HepG2 (cell line): ENCODE data around the gene SRSF3. TPM values are rescaled to one million over a fixed set of nuclear protein-coding genes. Genes with fewer than 3 reads are reported as not detected.

Experiments used
- AKNA ChIP-seq: sonication (generic); formaldehyde crosslinking; IDR thresholded peaks from 2 replicates; pipeline ENCODE4 v1.4.0; 2020; ENCODE audit warnings: missing genetic modification reagents, borderline replicate concordance
- ASH2L ChIP-seq: fragments of 300-600, 200-600 bp; sonication (generic); IDR thresholded peaks from 2 replicates; pipeline ENCODE4 v1.7.0; 2017; ENCODE audit warnings: low read depth, mild to moderate bottlenecking, moderate library complexity, mixed read lengths, low read length; ENCODE audit not compliant: insufficient read length
- MAFK ChIP-seq, 2 experiments: IDR thresholded peaks in 1 of 2; conservative IDR thresholded peaks in 1 of 2; 2 replicates each; pipeline ENCODE4 v1.6.1; 2011; ENCODE audit warnings: improper control_type of control experiment in 2 of 2, low read length in 2 of 2
- MIXL1 ChIP-seq: IDR thresholded peaks from 2 replicates; pipeline ENCODE4 v1.6.1; 2016
- REST ChIP-seq, 2 experiments: IDR thresholded peaks; 2 replicates each; pipeline ENCODE4 v1.6.1; 2011 to 2012; ENCODE audit warnings: low read length in 2 of 2, borderline replicate concordance in 1 of 2, low read depth in 1 of 2, mild to moderate bottlenecking in 1 of 2, moderate library complexity in 1 of 2
- REXO4 ChIP-seq: sonication (generic); formaldehyde crosslinking; IDR thresholded peaks from 2 replicates; pipeline ENCODE4 v1.8.0; 2022; ENCODE audit warnings: missing genetic modification reagents, mild to moderate bottlenecking, borderline replicate concordance
- SRF ChIP-seq: IDR thresholded peaks from 2 replicates; pipeline ENCODE4 v1.6.1; 2011; ENCODE audit warnings: mild to moderate bottlenecking, low read depth, low read length, moderate library complexity
- TCF7 ChIP-seq: sonication (generic); IDR thresholded peaks from 2 replicates; pipeline ENCODE4 v1.6.1; 2016; ENCODE audit warnings: antibody characterized with exemption, low read depth
- ZBTB1 ChIP-seq: sonication (generic); formaldehyde crosslinking; IDR thresholded peaks from 2 replicates; pipeline ENCODE4 v1.4.0; 2020; ENCODE audit warnings: missing genetic modification reagents, borderline replicate concordance
- ZC3H4 ChIP-seq: sonication (generic); formaldehyde crosslinking; IDR thresholded peaks from 2 replicates; pipeline ENCODE4 v1.4.0; 2020; ENCODE audit warnings: missing genetic modification reagents, borderline replicate concordance
- ZFP36L1 ChIP-seq: sonication (generic); formaldehyde crosslinking; IDR thresholded peaks from 2 replicates; pipeline ENCODE4 v1.8.0; 2022; ENCODE audit warnings: mild to moderate bottlenecking, missing genetic modification reagents, moderate library complexity
- ZNF235 ChIP-seq: sonication (generic); formaldehyde crosslinking; IDR thresholded peaks from 2 replicates; pipeline ENCODE4 v1.8.1; 2023; ENCODE audit warnings: mild to moderate bottlenecking, missing genetic modification reagents, borderline replicate concordance
- ZNF260 ChIP-seq: sonication (generic); formaldehyde crosslinking; IDR thresholded peaks from 2 replicates; pipeline ENCODE4 v1.4.0; 2020; ENCODE audit warnings: missing genetic modification reagents, low read depth, mild to moderate bottlenecking, borderline replicate concordance
- ZNF354B ChIP-seq: sonication (generic); formaldehyde crosslinking; IDR thresholded peaks from 2 replicates; pipeline ENCODE4 v1.8.0; 2022; ENCODE audit warnings: mild to moderate bottlenecking, missing genetic modification reagents
- ZNF441 ChIP-seq: sonication (generic); formaldehyde crosslinking; IDR thresholded peaks from 2 replicates; pipeline ENCODE4 v1.7.0; 2021; ENCODE audit warnings: missing genetic modification reagents, borderline replicate concordance
- ZNF546 ChIP-seq: sonication (generic); formaldehyde crosslinking; conservative IDR thresholded peaks from 2 replicates; pipeline ENCODE4 v1.8.1; 2023; ENCODE audit warnings: mild to moderate bottlenecking, missing genetic modification reagents
- ZNF547 ChIP-seq: sonication (generic); formaldehyde crosslinking; IDR thresholded peaks from 2 replicates; pipeline ENCODE4 v1.5.1; 2020; ENCODE audit warnings: mild to moderate bottlenecking, missing genetic modification reagents
- ZNF607 ChIP-seq: sonication (generic); formaldehyde crosslinking; IDR thresholded peaks from 2 replicates; pipeline ENCODE4 v1.5.1; 2020; ENCODE audit warnings: missing genetic modification reagents, mild to moderate bottlenecking, borderline replicate concordance
- ZNF746 ChIP-seq: sonication (generic); formaldehyde crosslinking; IDR thresholded peaks from 2 replicates; pipeline ENCODE4 v1.8.0; 2022; ENCODE audit warnings: mild to moderate bottlenecking, missing genetic modification reagents
- ZNF761 ChIP-seq: sonication (generic); formaldehyde crosslinking; conservative IDR thresholded peaks from 2 replicates; pipeline ENCODE4 v1.4.0; 2020; ENCODE audit warnings: mild to moderate bottlenecking, missing genetic modification reagents
- ZNF780A ChIP-seq: sonication (generic); formaldehyde crosslinking; IDR thresholded peaks from 2 replicates; pipeline ENCODE4 v1.8.0; 2022; ENCODE audit warnings: mild to moderate bottlenecking, missing genetic modification reagents, moderate library complexity
- ZNF782 ChIP-seq: sonication (generic); formaldehyde crosslinking; IDR thresholded peaks from 2 replicates; pipeline ENCODE4 v1.4.0; 2020; ENCODE audit warnings: missing genetic modification reagents, mild to moderate bottlenecking, borderline replicate concordance
- ZNF792 ChIP-seq: IDR thresholded peaks from 2 replicates; pipeline ENCODE4 v1.6.1; 2016
- polyA plus RNA-seq, 8 experiments: library from polyadenylated mRNA; depleted of rRNA in 3 of 8; stranded (reverse) in 7 of 8; unstranded in 1 of 8; fragments of >200 nt; fragmentation: Illumina TruSeq in 4 of 8; extraction: Trizol in 4 of 8; gene quantifications; 2 replicates each; pipeline versions ENCODE4 v1.2.1 to v1.2.3, GENCODE V29; 2011 to 2016; ENCODE audit warnings: low read depth in 4 of 8, missing spikeins in 1 of 8, mixed read lengths in 1 of 8; ENCODE audit not compliant: insufficient read depth in 1 of 8
- total RNA-seq, 5 experiments: library from RNA; depleted of rRNA; stranded (reverse); fragments of >200 nt; fragmentation: Illumina TruSeq; extraction: Trizol; gene quantifications; 2 replicates each; pipeline ENCODE4 v1.2.3, GENCODE V29; 2016; ENCODE audit warnings: low read depth in 1 of 5

SRSF3 gene
- total and polyA plus RNA-seq, 2 of the 13 experiments (the other 11 are each of a cell fraction or from before 2014, with no cell fraction given) = 206 to 684 TPM

- TF ChIP-seq REST (IDR thresholded peaks at IDR 0.05; ENCODE audit: borderline replicate concordance in 1 of 2, low read depth in 1 of 2, low read length in 2 of 2) = no peak
- no peak for TF ChIP-seq ZNF746 (CRISPR knock-in tag)
- no peak for TF ChIP-seq TCF7
- 0 out of 2 replicates have a peak, but pooled peaks have one; percentile 28 for TF ChIP-seq ZNF547
- no peak for TF ChIP-seq ZC3H4 (CRISPR knock-in tag)
- no peak for TF ChIP-seq REXO4
- no peak for TF ChIP-seq MIXL1 (CRISPR knock-in tag)
- TF ChIP-seq ZNF354B (CRISPR knock-in tag) = no peak
- TF ChIP-seq ZFP36L1 (CRISPR knock-in tag) = no peak
- no peak for TF ChIP-seq ZNF607
- no peak for TF ChIP-seq SRF
- no peak for TF ChIP-seq ZNF546 (CRISPR knock-in tag)
- no peak for TF ChIP-seq AKNA (CRISPR knock-in tag)
- 0 out of 2 replicates have a peak, but pooled peaks have one; percentile 49 for TF ChIP-seq ZNF235 (CRISPR knock-in tag)
- TF ChIP-seq ZNF260 = no peak
- TF ChIP-seq ZNF761 (CRISPR knock-in tag) = no peak
- no peak; the same call in 1 of the 2 replicates for TF ChIP-seq ZNF792
- peak; percentile 55; the same call in 1 of the 2 replicates for TF ChIP-seq ZNF782 (CRISPR knock-in tag)
- TF ChIP-seq ZNF780A (CRISPR knock-in tag) = no peak
- no peak for TF ChIP-seq ZBTB1
- no peak for TF ChIP-seq MAFK (conservative IDR thresholded peaks at IDR 0.05 in 1 of 2, IDR thresholded peaks at IDR 0.05 in 1 of 2; ENCODE audit: low read length in 2 of 2)
- no peak for TF ChIP-seq ZNF441 (CRISPR knock-in tag)
- TF ChIP-seq ASH2L = no peak
Measured at GRCh38 chr6:36622901-36623546, 28.9 kb downstream of the SRSF3 start (continued).
